HepG2 (cell line): ENCODE measurements around the gene ANKRD42. TPM values are rescaled to one million over a fixed set of nuclear protein-coding genes. Genes with fewer than 3 reads are reported as not detected.

Experiments used
- EED ChIP-seq: sonication (generic); formaldehyde crosslinking; IDR thresholded peaks from 2 replicates; pipeline ENCODE4 v1.5.0; 2020; ENCODE audit warnings: mild to moderate bottlenecking, missing genetic modification reagents
- ETS1 ChIP-seq: sonication (generic); formaldehyde crosslinking; IDR thresholded peaks from 2 replicates; pipeline ENCODE4 v1.4.0; 2020; ENCODE audit warnings: missing genetic modification reagents
- FOXM1 ChIP-seq: sonication (generic); formaldehyde crosslinking; IDR thresholded peaks from 2 replicates; pipeline ENCODE4 v1.5.0; 2020; ENCODE audit warnings: missing genetic modification reagents
- FOXO1 ChIP-seq: sonication (generic); formaldehyde crosslinking; IDR thresholded peaks from 2 replicates; pipeline ENCODE4 v1.4.0; 2020; ENCODE audit warnings: missing genetic modification reagents
- GLI4 ChIP-seq: sonication (generic); formaldehyde crosslinking; IDR thresholded peaks from 2 replicates; pipeline ENCODE4 v1.5.1; 2020; ENCODE audit warnings: missing genetic modification reagents, mild to moderate bottlenecking, moderate library complexity, borderline replicate concordance
- HNF4A ChIP-seq: sonication (generic); formaldehyde crosslinking; IDR thresholded peaks from 2 replicates; pipeline ENCODE4 v1.4.0; 2020; ENCODE audit warnings: missing genetic modification reagents
- LCORL ChIP-seq, 2 experiments: fragments of 450-650 bp in 1 of 2; sonication (generic) in 1 of 2; formaldehyde crosslinking in 1 of 2; IDR thresholded peaks; 2 replicates each; pipeline versions ENCODE4 v1.5.0 to v1.6.1; 2017 to 2020; ENCODE audit warnings: antibody characterized with exemption in 1 of 2, missing genetic modification reagents in 1 of 2
- NCOA2 ChIP-seq: sonication (generic); formaldehyde crosslinking; IDR thresholded peaks from 2 replicates; pipeline ENCODE4 v1.8.0; 2022; ENCODE audit warnings: inconsistent platforms
- NR2F6 ChIP-seq, 2 experiments: IDR thresholded peaks; 2 replicates each; pipeline ENCODE4 v1.6.1; 2016; ENCODE audit warnings: antibody characterized with exemption in 1 of 2, mild to moderate bottlenecking in 1 of 2
- TMF1 ChIP-seq: sonication (generic); formaldehyde crosslinking; IDR thresholded peaks from 2 replicates; pipeline ENCODE4 v1.8.1; 2022; ENCODE audit warnings: low read depth, missing genetic modification reagents
- ZNF124 ChIP-seq: sonication (generic); formaldehyde crosslinking; IDR thresholded peaks from 2 replicates; pipeline ENCODE4 v1.4.0; 2020; ENCODE audit warnings: missing genetic modification reagents
- ZNF17 ChIP-seq: sonication (generic); formaldehyde crosslinking; IDR thresholded peaks from 2 replicates; pipeline ENCODE4 v1.5.0; 2020; ENCODE audit warnings: mild to moderate bottlenecking, missing genetic modification reagents
- ZNF407 ChIP-seq: sonication (generic); formaldehyde crosslinking; IDR thresholded peaks from one replicate; pipeline ENCODE4 v1.5.1; 2020; ENCODE audit warnings: mild to moderate bottlenecking, missing genetic modification reagents; ENCODE audit errors: not compliant biosample characterization
- ZNF609 ChIP-seq: sonication (generic); formaldehyde crosslinking; IDR thresholded peaks from 2 replicates; pipeline ENCODE4 v1.4.0; 2020; ENCODE audit warnings: mild to moderate bottlenecking, missing genetic modification reagents, borderline replicate concordance
- ZNF670 ChIP-seq: sonication (generic); formaldehyde crosslinking; IDR thresholded peaks from 2 replicates; pipeline ENCODE4 v1.8.0; 2022; ENCODE audit warnings: mild to moderate bottlenecking, missing genetic modification reagents, borderline replicate concordance
- polyA plus RNA-seq, 8 experiments: library from polyadenylated mRNA; depleted of rRNA in 3 of 8; stranded (reverse) in 7 of 8; unstranded in 1 of 8; fragments of >200 nt; fragmentation: Illumina TruSeq in 4 of 8; extraction: Trizol in 4 of 8; gene quantifications; 2 replicates each; pipeline versions ENCODE4 v1.2.1 to v1.2.3, GENCODE V29; 2011 to 2016; ENCODE audit warnings: low read depth in 4 of 8, missing spikeins in 1 of 8, mixed read lengths in 1 of 8; ENCODE audit not compliant: insufficient read depth in 1 of 8
- total RNA-seq, 5 experiments: library from RNA; depleted of rRNA; stranded (reverse); fragments of >200 nt; fragmentation: Illumina TruSeq; extraction: Trizol; gene quantifications; 2 replicates each; pipeline ENCODE4 v1.2.3, GENCODE V29; 2016; ENCODE audit warnings: low read depth in 1 of 5

Gene ANKRD42
- total and polyA plus RNA-seq, 2 of the 13 experiments (the other 11 are each of a cell fraction or from before 2014, with no cell fraction given), result 2.2 to 3.7 TPM

- peak; percentile 54; the same call in 1 of the 2 replicates for TF ChIP-seq ZNF609 (CRISPR knock-in tag)
- TF ChIP-seq GLI4 (CRISPR knock-in tag), result no peak
- no peak for TF ChIP-seq ZNF670 (CRISPR knock-in tag)
- no peak for TF ChIP-seq ZNF124 (CRISPR knock-in tag)
- TF ChIP-seq NCOA2 (CRISPR knock-in tag), result 0 out of 2 replicates have a peak, but pooled peaks have one; percentile 43
- peak; percentile 79 for TF ChIP-seq NR2F6 (IDR thresholded peaks at IDR 0.05)
- peak; percentile 57; the same call in 1 of the 2 replicates for TF ChIP-seq NR2F6 (CRISPR knock-in tag; IDR thresholded peaks at IDR 0.05)
- no peak for TF ChIP-seq LCORL (IDR thresholded peaks at IDR 0.05)
- 0 out of 2 replicates have a peak, but pooled peaks have one; percentile 31 for TF ChIP-seq LCORL (CRISPR knock-in tag; IDR thresholded peaks at IDR 0.05)
- TF ChIP-seq FOXO1 (CRISPR knock-in tag), result peak; percentile 59; the same call in 1 of the 2 replicates
- TF ChIP-seq FOXM1 (CRISPR knock-in tag), result no peak
- no peak for TF ChIP-seq EED (CRISPR knock-in tag)
- TF ChIP-seq TMF1 (CRISPR knock-in tag), result no peak
- TF ChIP-seq ETS1, result no peak
- TF ChIP-seq HNF4A (CRISPR knock-in tag), result peak; percentile 91
- no peak for TF ChIP-seq ZNF17 (CRISPR knock-in tag)
- no peak for TF ChIP-seq ZNF407 (CRISPR knock-in tag)
These were observed 63.3 kb downstream of the ANKRD42 start (continued) for GRCh38 chr11:83256602-83257340.
